Body of pancreas (tissue), 4 donors: ENCODE data around the gene UXS1.

Experiments used
- CTCF ChIP-seq, 7 experiments: fragments of 450-650 bp in 4 of 7; fragments of 200-600 bp in 3 of 7; sonication (generic) in 3 of 7; IDR thresholded peaks; one replicate each; pipeline ENCODE4 v1.5.1; 2016 to 2019; ENCODE audit warnings: antibody characterized with exemption in 7 of 7
- POLR2A ChIP-seq, 3 donors: fragments of 450-650 bp; IDR thresholded peaks; one replicate each; pipeline ENCODE4 v1.6.1; 2016; ENCODE audit warnings: antibody characterized with exemption in 3 of 3, mild to moderate bottlenecking in 2 of 3

DNA sequence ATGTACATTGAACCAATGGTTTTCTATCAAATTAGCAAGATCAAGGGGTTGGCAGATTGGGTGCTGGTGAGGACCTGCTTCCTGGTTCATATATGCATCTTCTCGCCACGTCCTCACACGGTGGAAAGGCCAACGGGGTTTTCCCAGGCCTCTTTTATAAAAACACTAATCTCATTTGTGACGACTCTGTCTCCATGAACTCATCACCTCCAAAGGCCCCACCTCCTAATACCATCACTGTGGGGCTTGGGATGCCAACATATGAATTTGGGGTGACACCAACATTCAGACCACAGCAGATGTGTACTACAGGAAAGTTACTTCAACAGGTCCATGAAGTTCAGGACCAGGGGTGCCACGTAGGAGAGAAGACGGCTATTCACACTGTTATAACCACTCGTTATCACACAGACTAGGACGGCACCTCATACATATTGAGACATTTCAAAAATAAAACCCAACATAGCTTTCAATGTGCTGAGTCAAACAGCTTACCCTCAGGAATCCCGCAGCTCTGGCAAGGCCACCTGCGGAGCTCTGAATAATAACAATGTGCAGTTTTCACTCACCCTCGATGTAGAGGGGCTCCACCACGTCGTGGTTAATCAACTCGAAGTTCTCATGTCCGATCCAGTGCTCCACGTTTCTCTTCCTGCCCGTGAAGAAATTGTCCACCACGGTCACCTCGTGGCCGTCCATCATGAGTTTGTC, 49.3 kb downstream of the UXS1 start:
- no peak for TF ChIP-seq CTCF (IDR thresholded peaks at IDR 0.05)
- no peak for TF ChIP-seq POLR2A (IDR thresholded peaks at IDR 0.05)
